Measurements from ENCODE around the gene ZNF320. TPM values are rescaled to one million over a fixed set of nuclear protein-coding genes. Genes with fewer than 3 reads are reported as not detected.
"Not testable (repeated sequence)": the region's sequence is repeated elsewhere in the genome, so short reads cannot be mapped to it uniquely, and the experiment has no call there.

The ZNF320 gene
- total and polyA plus RNA-seq, 7 donors = 2.1 to 8.8 (median 6.5) TPM

- H3K27ac ChIP-seq = peak overlapping the region; percentile 74
- DNase-seq (peak; percentile 53 to 58), ATAC-seq (peak in 3 of 4 donors; percentile 29 to 60 (median 36))
- 33 to 48% (median 40%) methylated on average over 18 of the region's 18 CpGs for WGBS, 3 donors
- H3K4me1 ChIP-seq = no peaks in the 10 kb centered on the region
- H3K9me3 ChIP-seq = no peaks in the 10 kb centered on the region
- intact Hi-C loops (cut with DNase I) = no loop called here
- H3K4me3 ChIP-seq = peak overlapping the region; percentile 81
- no peaks in the 10 kb centered on the region for H3K27me3 ChIP-seq (ENCODE audit: insufficient read depth in 3 of 3, low read length in 2 of 3)
- TF ChIP-seq CTCF (IDR thresholded peaks at IDR 0.05) = no peak
- H3K36me3 ChIP-seq (ENCODE audit: insufficient read depth in 1 of 2, low read depth in 1 of 2) = peaks cover 0 to 8% of the 10 kb centered on the region in 2 donors
Observed at GRCh38 chr19:52923778-52924593, 26.6 kb upstream of the ZNF320 start.

GRCh38 chr19:52922841-52923777 is 25.7 kb upstream of the ZNF320 start, which contains the start of gene ZNF888:
Gene ZNF888, minus strand, starts transcription at chr19:52923428. Its CDS starts 5,555 bp downstream, at chr19:52917873.
- Histone ChIP-seq H3K9me3 (no peaks in the 10 kb centered on the region), H3K4me3 (peak within 1 kb of the TSS; percentile 81), H3K27ac (peak within 1 kb of the TSS; percentile 74), H3K4me1 (no peaks in the 10 kb centered on the region), H3K36me3 (ENCODE audit: insufficient read depth in 1 of 2, low read depth in 1 of 2) (no peaks in the 10 kb centered on the region), H3K27me3 (ENCODE audit: insufficient read depth in 3 of 3, low read length in 2 of 3) (no peaks in the 10 kb centered on the region)
- no peak for TF ChIP-seq CTCF (IDR thresholded peaks at IDR 0.05)
- 2 to 3% (median 3%) methylated on average over 55 of the region's 55 CpGs for WGBS, 3 donors
- DNase-seq (peak; percentile 85 to 89), ATAC-seq (peak; percentile 91 to 99 (median 98))
- intact Hi-C loops (cut with DNase I) = no loop called here

GRCh38 chr19:52917531-52917930 is 20.1 kb upstream of the ZNF320 start:
- Histone ChIP-seq H3K27me3 (ENCODE audit: insufficient read depth in 3 of 3, low read length in 2 of 3) (peaks cover 0 to 2% (median 0%) of the 10 kb centered on the region in 3 donors), H3K4me1 (no peaks in the 10 kb centered on the region), H3K9me3 (no peaks in the 10 kb centered on the region), H3K4me3 (no peak overlapping the region), H3K27ac (no peak overlapping the region), H3K36me3 (ENCODE audit: insufficient read depth in 1 of 2, low read depth in 1 of 2) (no peaks in the 10 kb centered on the region)
- intact Hi-C loops (cut with DNase I) = no loop called here
- ATAC-seq = no peak
- DNase-seq = no peak
- no peak for TF ChIP-seq CTCF (IDR thresholded peaks at IDR 0.05)
- WGBS, 3 donors = 96 to 97% (median 97%) methylated on average over 5 of the region's 5 CpGs

GRCh38 chr19:52910648-52911047 is 13.2 kb upstream of the ZNF320 start:
- intact Hi-C loops (cut with DNase I) = no loop called here
- TF ChIP-seq CTCF (IDR thresholded peaks at IDR 0.05) = no peak
- peaks cover 0 to 8% of the 10 kb centered on the region in 2 donors for H3K36me3 ChIP-seq (ENCODE audit: insufficient read depth in 1 of 2, low read depth in 1 of 2)
- H3K4me3 ChIP-seq = no peak overlapping the region
- no peak overlapping the region for H3K27ac ChIP-seq
- no peak for DNase-seq
- H3K9me3 ChIP-seq = no peaks in the 10 kb centered on the region
- WGBS, 3 donors = 96 to 100% (median 96%) methylated on average over 1 of the region's 1 CpG
- no peak for ATAC-seq
- H3K27me3 ChIP-seq (ENCODE audit: insufficient read depth in 3 of 3, low read length in 2 of 3) = no peaks in the 10 kb centered on the region
- no peaks in the 10 kb centered on the region for H3K4me1 ChIP-seq

GRCh38 chr19:52904052-52904780 is 6.8 kb upstream of the ZNF320 start:
- H3K27ac ChIP-seq; H3K36me3 ChIP-seq (ENCODE audit: insufficient read depth in 1 of 2, low read depth in 1 of 2); H3K4me3 ChIP-seq; H3K27me3 ChIP-seq (ENCODE audit: insufficient read depth in 3 of 3, low read length in 2 of 3); DNase-seq; ATAC-seq; H3K9me3 ChIP-seq; H3K4me1 ChIP-seq; intact Hi-C loops (cut with DNase I): not testable (repeated sequence)
- WGBS, 3 donors = 85 to 91% (median 91%) methylated on average over 16 of the region's 16 CpGs

All from psoas muscle (tissue), 8 donors.